ENCODE measurements around the gene TAP2. TPM values are rescaled to one million over a fixed set of nuclear protein-coding genes. Genes with fewer than 3 reads are reported as not detected.
A peak's percentile ranks its signal among the peaks of the same experiment; 100 is the strongest.

TAP2 gene
- total and polyA plus RNA-seq, 2 of the 13 experiments (the other 11 are each of a cell fraction or from before 2014, with no cell fraction given) = 10.3 to 17.6 TPM

- TF ChIP-seq ZFP36L1 (CRISPR knock-in tag; IDR thresholded peaks at IDR 0.05) (0 out of 2 replicates have a peak, but pooled peaks have one; percentile 63), AGO1 (IDR thresholded peaks at IDR 0.05; ENCODE audit: low read depth, low read length, poor library complexity, severe bottlenecking) (no peak), ZHX2 (IDR thresholded peaks at IDR 0.05; ENCODE audit: low read depth) (no peak), ZHX2 (CRISPR knock-in tag; IDR thresholded peaks at IDR 0.05; ENCODE audit: borderline replicate concordance) (no peak), KLF6 (CRISPR knock-in tag; IDR thresholded peaks at IDR 0.05) (no peak), SALL1 (CRISPR knock-in tag; IDR thresholded peaks at IDR 0.05) (peak; percentile 27; the same call in 1 of the 2 replicates), PHB2 (IDR thresholded peaks at IDR 0.05; ENCODE audit: partially characterized antibody) (no peak), RORA (CRISPR knock-in tag; IDR thresholded peaks at IDR 0.05) (no peak), THAP11 (CRISPR knock-in tag; IDR thresholded peaks at IDR 0.05) (0 out of 2 replicates have a peak, but pooled peaks have one; percentile 33), DZIP1 (CRISPR knock-in tag; IDR thresholded peaks at IDR 0.05) (0 out of 2 replicates have a peak, but pooled peaks have one; percentile 30), CEBPB (IDR thresholded peaks at IDR 0.05; ENCODE audit: borderline replicate concordance, low read depth, low read length) (peak; percentile 94), ZNF644 (CRISPR knock-in tag; IDR thresholded peaks at IDR 0.05; ENCODE audit: low read depth) (0 out of 2 replicates have a peak, but pooled peaks have one; percentile 14), TEF (CRISPR knock-in tag; IDR thresholded peaks at IDR 0.05) (peak; percentile 99), SP5 (CRISPR knock-in tag; IDR thresholded peaks at IDR 0.05; ENCODE audit: borderline replicate concordance, low read depth) (no peak), ZNF512B (CRISPR knock-in tag; IDR thresholded peaks at IDR 0.05; ENCODE audit: borderline replicate concordance) (no peak), HNF4A (CRISPR knock-in tag; IDR thresholded peaks at IDR 0.05) (peak; percentile 39; the same call in 1 of the 2 replicates)
Measured at GRCh38 chr6:32796848-32797776, 41.4 kb downstream of the TAP2 start (continued).
